Measurements from ENCODE around the gene PKIB.
A peak's percentile ranks its signal among the peaks of the same experiment; 100 is the strongest.
"Not testable (repeated sequence)": the region's sequence is repeated elsewhere in the genome, so short reads cannot be mapped to it uniquely, and the experiment has no call there.

The PKIB gene

DNA sequence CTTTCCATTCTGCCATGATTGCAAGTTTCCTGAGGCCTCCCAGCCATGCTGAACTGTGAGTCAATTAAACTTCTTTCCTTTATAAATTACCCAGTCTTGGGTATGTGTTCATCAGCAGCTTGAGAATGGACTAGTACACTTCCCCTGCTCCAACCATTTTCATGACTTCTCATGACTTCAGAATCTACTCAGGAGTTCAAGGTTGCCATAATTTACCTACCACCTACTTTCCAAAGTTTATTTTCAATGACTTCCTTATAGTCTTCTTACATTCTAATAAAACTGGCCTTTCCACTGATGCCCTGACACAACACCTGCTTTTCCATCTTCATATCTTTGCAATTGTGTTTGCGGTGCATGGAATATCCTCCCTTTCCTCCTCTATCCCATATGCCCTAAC lies 31.2 kb upstream of the PKIB start:
- H3K4me1 ChIP-seq (ENCODE audit: control insufficient read depth in 2 of 2, insufficient read depth in 2 of 2, low read length in 2 of 2), result no peaks in the 10 kb centered on the region
- H3K9me3 ChIP-seq (ENCODE audit: control insufficient read depth in 2 of 2, low read length in 2 of 2), result peaks cover 0 to 3% of the 10 kb centered on the region in 2 donors

DNA sequence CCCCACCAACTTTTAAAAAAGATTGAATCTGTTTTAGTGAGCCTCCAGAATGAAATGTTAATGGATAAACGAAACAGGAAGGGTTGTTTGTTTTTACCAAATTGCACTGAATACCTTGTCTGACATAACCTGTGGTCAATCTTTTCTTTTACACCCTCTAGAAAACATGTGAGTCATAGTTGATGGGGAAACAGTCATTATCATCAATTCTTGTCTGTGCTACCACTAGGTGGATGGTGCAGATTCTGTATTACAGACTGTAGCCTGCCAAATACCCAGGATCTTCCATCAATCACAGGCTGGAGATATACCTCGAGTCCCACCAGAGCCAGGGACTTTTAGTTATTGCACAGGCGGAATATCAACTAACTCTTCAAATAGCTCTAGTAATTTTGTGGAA lies 29.5 kb upstream of the PKIB start:
- H3K36me3 ChIP-seq (ENCODE audit: control insufficient read depth in 2 of 2, insufficient read depth in 2 of 2, low read length in 2 of 2), result no peaks in the 10 kb centered on the region
- no peak overlapping the region for H3K4me3 ChIP-seq (ENCODE audit: low read length in 2 of 2)
- H3K9me3 ChIP-seq (ENCODE audit: control insufficient read depth in 2 of 2, low read length in 2 of 2), result peaks cover 0 to 3% of the 10 kb centered on the region in 2 donors
- H3K4me1 ChIP-seq (ENCODE audit: control insufficient read depth in 2 of 2, insufficient read depth in 2 of 2, low read length in 2 of 2), result no peaks in the 10 kb centered on the region
- no peak overlapping the region for H3K9ac ChIP-seq (ENCODE audit: low read depth in 1 of 2, low read length in 2 of 2)
- H3K27me3 ChIP-seq (ENCODE audit: control insufficient read depth in 2 of 2, insufficient read depth in 2 of 2, low read length in 2 of 2), result no peaks in the 10 kb centered on the region
- no peak overlapping the region for H3K27ac ChIP-seq (ENCODE audit: low read depth in 2 of 2, low read length in 2 of 2)

More for the DNA sequence above, 31.2 kb upstream of the PKIB start:
- Histone ChIP-seq H3K27me3 (ENCODE audit: control insufficient read depth in 2 of 2, insufficient read depth in 2 of 2, low read length in 2 of 2) (no peaks in the 10 kb centered on the region), H3K9ac (ENCODE audit: low read depth in 1 of 2, low read length in 2 of 2) (no peak overlapping the region), H3K4me3 (ENCODE audit: low read length in 2 of 2) (no peak overlapping the region), H3K27ac (ENCODE audit: low read depth in 2 of 2, low read length in 2 of 2) (peak overlapping the region; percentile 58 to 65), H3K36me3 (ENCODE audit: control insufficient read depth in 2 of 2, insufficient read depth in 2 of 2, low read length in 2 of 2) (no peaks in the 10 kb centered on the region)

DNA sequence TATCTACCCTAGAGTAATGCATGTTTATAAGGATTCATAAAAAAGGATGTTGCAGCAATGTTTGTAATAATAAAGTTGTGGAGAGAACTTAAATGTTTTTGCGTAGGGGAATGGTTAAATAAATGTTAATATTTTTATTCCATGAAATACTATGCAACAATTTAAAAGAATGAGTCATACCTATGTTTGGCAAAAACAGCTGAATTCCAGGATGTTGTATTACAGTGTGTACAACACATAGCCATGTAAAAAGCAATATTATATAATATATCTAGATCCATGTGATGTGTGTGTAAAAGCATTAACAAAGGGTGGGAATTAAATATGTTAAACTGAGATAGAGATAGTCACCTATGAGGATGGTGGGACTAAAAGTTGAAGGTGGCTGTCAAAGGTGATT lies 21.1 kb upstream of the PKIB start:
- Histone ChIP-seq H3K27ac (ENCODE audit: low read depth in 2 of 2, low read length in 2 of 2) (no peak overlapping the region), H3K9ac (ENCODE audit: low read depth in 1 of 2, low read length in 2 of 2) (no peak overlapping the region), H3K9me3 (ENCODE audit: control insufficient read depth in 2 of 2, low read length in 2 of 2) (no peaks in the 10 kb centered on the region), H3K36me3 (ENCODE audit: control insufficient read depth in 2 of 2, insufficient read depth in 2 of 2, low read length in 2 of 2) (no peaks in the 10 kb centered on the region), H3K4me1 (ENCODE audit: control insufficient read depth in 2 of 2, insufficient read depth in 2 of 2, low read length in 2 of 2) (no peaks in the 10 kb centered on the region), H3K4me3 (ENCODE audit: low read length in 2 of 2) (no peak overlapping the region), H3K27me3 (ENCODE audit: control insufficient read depth in 2 of 2, insufficient read depth in 2 of 2, low read length in 2 of 2) (no peaks in the 10 kb centered on the region)

DNA sequence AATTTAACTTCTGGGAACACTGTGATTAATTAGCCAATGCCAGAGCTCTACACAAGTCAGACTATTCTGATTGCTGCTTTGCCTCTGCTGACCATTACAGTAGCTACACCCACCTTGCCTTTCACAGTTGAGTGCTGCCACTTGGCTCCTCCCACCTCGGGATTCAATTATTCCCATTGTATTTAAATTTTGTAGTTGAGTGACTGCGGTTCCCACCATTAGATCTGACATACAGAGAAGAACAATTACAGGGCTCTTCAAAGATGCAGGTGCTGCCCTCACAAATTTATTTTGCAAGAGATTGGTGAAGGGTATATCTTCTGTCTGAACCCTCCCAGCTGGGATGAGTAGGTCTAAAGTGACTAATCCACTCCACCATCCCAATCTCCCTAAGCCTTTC lies 11.9 kb upstream of the PKIB start:
- H3K4me1 ChIP-seq (ENCODE audit: control insufficient read depth in 2 of 2, insufficient read depth in 2 of 2, low read length in 2 of 2); H3K27ac ChIP-seq (ENCODE audit: low read depth in 2 of 2, low read length in 2 of 2); H3K9ac ChIP-seq (ENCODE audit: low read depth in 1 of 2, low read length in 2 of 2); H3K4me3 ChIP-seq (ENCODE audit: low read length in 2 of 2); H3K9me3 ChIP-seq (ENCODE audit: control insufficient read depth in 2 of 2, low read length in 2 of 2); H3K36me3 ChIP-seq (ENCODE audit: control insufficient read depth in 2 of 2, insufficient read depth in 2 of 2, low read length in 2 of 2); H3K27me3 ChIP-seq (ENCODE audit: control insufficient read depth in 2 of 2, insufficient read depth in 2 of 2, low read length in 2 of 2): not testable (repeated sequence)

DNA sequence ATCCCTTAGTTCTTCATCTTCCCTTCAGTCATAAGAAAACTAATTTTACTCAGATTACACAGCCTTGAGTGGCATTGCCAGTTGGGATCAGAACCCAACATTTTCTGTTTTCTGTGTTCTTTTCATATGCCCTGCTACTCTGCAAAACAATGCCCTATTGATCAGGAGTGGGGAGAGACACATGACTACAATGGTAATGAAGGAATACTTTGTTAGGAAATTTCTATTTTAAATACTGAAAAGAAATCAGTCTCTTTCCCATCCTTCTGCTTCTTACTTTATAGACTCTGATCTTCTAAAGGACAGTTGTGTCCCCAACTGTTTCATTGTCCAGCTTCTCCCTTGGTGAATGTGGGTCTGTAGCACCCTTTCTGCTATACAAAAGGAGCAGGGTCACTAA lies 5.5 kb upstream of the PKIB start:
- H3K36me3 ChIP-seq (ENCODE audit: control insufficient read depth in 2 of 2, insufficient read depth in 2 of 2, low read length in 2 of 2), result no peaks in the 10 kb centered on the region
- H3K27ac ChIP-seq (ENCODE audit: low read depth in 2 of 2, low read length in 2 of 2), result no peak overlapping the region
- H3K4me1 ChIP-seq (ENCODE audit: control insufficient read depth in 2 of 2, insufficient read depth in 2 of 2, low read length in 2 of 2), result no peaks in the 10 kb centered on the region
- H3K9me3 ChIP-seq (ENCODE audit: control insufficient read depth in 2 of 2, low read length in 2 of 2), result no peaks in the 10 kb centered on the region
- no peaks in the 10 kb centered on the region for H3K27me3 ChIP-seq (ENCODE audit: control insufficient read depth in 2 of 2, insufficient read depth in 2 of 2, low read length in 2 of 2)
- no peak overlapping the region for H3K9ac ChIP-seq (ENCODE audit: low read depth in 1 of 2, low read length in 2 of 2)
- no peak overlapping the region for H3K4me3 ChIP-seq (ENCODE audit: low read length in 2 of 2)

DNA sequence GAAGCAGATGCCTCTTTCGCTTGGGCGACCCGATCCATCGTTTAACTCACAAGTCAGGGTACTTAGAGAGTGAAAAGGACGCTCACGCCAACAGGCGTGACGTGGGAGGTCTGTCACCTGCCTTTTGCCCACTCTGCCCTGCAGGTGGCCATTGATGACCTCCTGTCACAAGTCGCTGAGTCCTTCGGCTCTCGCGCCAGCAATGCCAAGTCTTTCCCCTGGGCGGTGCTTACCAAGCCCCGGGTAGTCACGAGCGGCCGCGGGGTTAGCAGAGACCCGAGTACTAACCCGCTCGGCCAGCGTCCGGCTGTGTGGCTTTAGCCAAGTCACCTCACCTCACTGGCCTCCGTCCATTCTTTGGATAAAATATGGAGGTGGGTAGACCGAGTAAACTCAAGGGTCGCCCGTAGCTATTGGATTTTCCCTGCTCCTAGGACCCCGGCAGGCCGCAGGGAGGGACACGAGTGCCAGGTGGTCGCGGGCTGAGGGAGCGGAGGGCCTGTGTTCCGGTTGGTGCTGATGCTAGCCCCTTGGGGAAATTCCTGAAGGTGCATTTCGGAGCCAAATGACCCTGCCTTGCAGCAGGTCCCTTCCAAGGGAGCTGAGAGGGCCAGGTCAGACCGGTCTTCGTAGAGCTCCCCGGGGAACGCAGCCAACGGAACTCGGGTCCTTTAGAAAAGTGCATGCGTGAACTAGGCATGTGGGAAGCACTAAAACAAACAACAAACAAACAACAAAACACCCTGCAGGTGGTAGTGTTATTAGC lies 668 bp downstream of the PKIB start:
- Histone ChIP-seq H3K27me3 (ENCODE audit: control insufficient read depth in 2 of 2, insufficient read depth in 2 of 2, low read length in 2 of 2) (no peaks in the 10 kb centered on the region), H3K4me3 (ENCODE audit: low read length in 2 of 2) (peak overlapping the region; percentile 87 to 95), H3K27ac (ENCODE audit: low read depth in 2 of 2, low read length in 2 of 2) (peak overlapping the region; percentile 94 to 98), H3K4me1 (ENCODE audit: control insufficient read depth in 2 of 2, insufficient read depth in 2 of 2, low read length in 2 of 2) (peaks cover 0 to 8% of the 10 kb centered on the region in 2 donors), H3K36me3 (ENCODE audit: control insufficient read depth in 2 of 2, insufficient read depth in 2 of 2, low read length in 2 of 2) (no peaks in the 10 kb centered on the region), H3K9me3 (ENCODE audit: control insufficient read depth in 2 of 2, low read length in 2 of 2) (no peaks in the 10 kb centered on the region), H3K9ac (ENCODE audit: low read depth in 1 of 2, low read length in 2 of 2) (peak overlapping the region; percentile 95 to 97)

DNA sequence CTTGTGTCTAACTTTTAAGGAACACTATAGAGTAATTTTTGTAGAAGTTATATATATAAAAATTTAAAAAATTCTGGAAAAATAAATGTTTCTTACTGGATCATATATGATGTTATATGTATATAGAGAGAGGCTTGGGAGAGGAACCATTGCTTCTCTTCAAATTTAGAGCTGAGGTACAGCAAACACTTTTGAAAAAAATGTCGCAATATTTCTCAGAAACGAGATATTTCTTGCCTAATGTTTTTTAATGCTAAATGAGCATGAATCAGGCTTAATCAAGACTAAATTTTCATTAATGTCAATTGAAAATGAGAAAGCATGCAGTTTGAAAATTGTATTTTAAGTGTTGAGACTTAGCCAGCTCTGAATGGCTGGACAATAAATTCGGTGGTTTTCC lies 2.6 kb downstream of the PKIB start:
- no peaks in the 10 kb centered on the region for H3K27me3 ChIP-seq (ENCODE audit: control insufficient read depth in 2 of 2, insufficient read depth in 2 of 2, low read length in 2 of 2)
- peaks cover 0 to 8% of the 10 kb centered on the region in 2 donors for H3K4me1 ChIP-seq (ENCODE audit: control insufficient read depth in 2 of 2, insufficient read depth in 2 of 2, low read length in 2 of 2)
- no peaks in the 10 kb centered on the region for H3K36me3 ChIP-seq (ENCODE audit: control insufficient read depth in 2 of 2, insufficient read depth in 2 of 2, low read length in 2 of 2)
- no peak overlapping the region for H3K4me3 ChIP-seq (ENCODE audit: low read length in 2 of 2)
- H3K9me3 ChIP-seq (ENCODE audit: control insufficient read depth in 2 of 2, low read length in 2 of 2), result no peaks in the 10 kb centered on the region
- no peak overlapping the region for H3K9ac ChIP-seq (ENCODE audit: low read depth in 1 of 2, low read length in 2 of 2)
- no peak overlapping the region for H3K27ac ChIP-seq (ENCODE audit: low read depth in 2 of 2, low read length in 2 of 2)

DNA sequence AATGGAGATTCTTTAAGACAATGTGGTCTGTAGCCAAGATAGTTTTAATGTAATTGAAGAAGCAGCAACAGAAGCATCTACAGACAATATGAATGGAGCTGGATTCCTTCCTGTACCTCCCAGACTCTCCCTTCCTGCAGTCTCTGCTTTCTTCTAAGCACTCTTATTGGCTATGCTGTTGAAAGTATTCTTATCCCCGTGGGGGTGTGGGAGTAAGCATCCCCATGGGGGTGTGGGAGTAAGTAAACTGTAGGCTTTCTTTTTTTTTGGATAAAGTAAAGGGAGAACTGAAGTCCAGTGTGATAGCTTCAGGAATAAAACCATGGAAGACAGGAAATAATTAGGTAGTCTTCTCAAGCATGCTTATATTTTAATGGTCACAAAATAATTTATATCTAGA lies 4.1 kb downstream of the PKIB start:
- peaks cover 0 to 8% of the 10 kb centered on the region in 2 donors for H3K4me1 ChIP-seq (ENCODE audit: control insufficient read depth in 2 of 2, insufficient read depth in 2 of 2, low read length in 2 of 2)
- no peak overlapping the region for H3K9ac ChIP-seq (ENCODE audit: low read depth in 1 of 2, low read length in 2 of 2)
- no peak overlapping the region for H3K27ac ChIP-seq (ENCODE audit: low read depth in 2 of 2, low read length in 2 of 2)
- no peak overlapping the region for H3K4me3 ChIP-seq (ENCODE audit: low read length in 2 of 2)
- no peaks in the 10 kb centered on the region for H3K36me3 ChIP-seq (ENCODE audit: control insufficient read depth in 2 of 2, insufficient read depth in 2 of 2, low read length in 2 of 2)
- H3K9me3 ChIP-seq (ENCODE audit: control insufficient read depth in 2 of 2, low read length in 2 of 2), result no peaks in the 10 kb centered on the region
- H3K27me3 ChIP-seq (ENCODE audit: control insufficient read depth in 2 of 2, insufficient read depth in 2 of 2, low read length in 2 of 2), result no peaks in the 10 kb centered on the region

DNA sequence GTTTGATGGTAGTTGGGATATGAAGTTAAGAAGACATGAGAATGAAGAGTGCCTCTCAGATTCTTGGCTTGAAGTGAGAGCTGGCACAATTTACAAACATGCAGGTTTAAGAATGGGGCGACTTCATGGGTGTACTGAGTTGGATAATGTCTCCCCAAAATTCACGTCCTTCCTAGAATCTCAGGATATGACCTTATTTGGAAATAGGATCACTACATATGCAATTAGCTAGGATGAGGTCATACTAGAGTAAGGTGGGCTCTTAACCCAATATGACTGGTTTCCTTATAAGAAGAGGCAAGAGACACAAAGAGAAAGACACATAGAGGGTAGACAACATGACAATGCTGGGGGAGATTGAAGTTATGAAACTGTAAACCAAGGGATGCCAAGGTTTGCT lies 5.2 kb downstream of the PKIB start:
- no peaks in the 10 kb centered on the region for H3K27me3 ChIP-seq (ENCODE audit: control insufficient read depth in 2 of 2, insufficient read depth in 2 of 2, low read length in 2 of 2)
- H3K4me3 ChIP-seq (ENCODE audit: low read length in 2 of 2), result no peak overlapping the region
- H3K27ac ChIP-seq (ENCODE audit: low read depth in 2 of 2, low read length in 2 of 2), result no peak overlapping the region
- H3K36me3 ChIP-seq (ENCODE audit: control insufficient read depth in 2 of 2, insufficient read depth in 2 of 2, low read length in 2 of 2), result no peaks in the 10 kb centered on the region
- peaks cover 0 to 8% of the 10 kb centered on the region in 2 donors for H3K4me1 ChIP-seq (ENCODE audit: control insufficient read depth in 2 of 2, insufficient read depth in 2 of 2, low read length in 2 of 2)
- H3K9ac ChIP-seq (ENCODE audit: low read depth in 1 of 2, low read length in 2 of 2), result no peak overlapping the region
- no peaks in the 10 kb centered on the region for H3K9me3 ChIP-seq (ENCODE audit: control insufficient read depth in 2 of 2, low read length in 2 of 2)

DNA sequence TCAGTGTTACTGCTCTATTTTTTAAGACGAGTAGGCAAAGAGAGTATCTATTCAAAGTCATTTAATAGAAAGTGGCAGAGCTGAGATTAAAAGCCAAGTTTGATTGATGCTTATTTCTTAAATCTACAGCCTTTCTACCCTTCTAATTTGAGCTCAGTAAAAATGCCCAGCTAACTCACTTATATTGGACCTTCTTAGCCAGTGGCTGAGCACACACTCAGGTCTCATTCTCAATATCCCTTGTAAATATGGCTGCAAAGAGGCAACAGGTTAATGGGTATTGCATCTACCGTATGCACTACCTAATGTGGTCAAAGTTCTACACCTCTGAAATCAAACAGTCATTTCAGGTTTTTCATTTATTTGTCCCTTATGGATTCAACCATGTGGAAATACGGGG lies 6.7 kb downstream of the PKIB start:
- Histone ChIP-seq H3K9ac (ENCODE audit: low read depth in 1 of 2, low read length in 2 of 2) (no peak overlapping the region), H3K4me3 (ENCODE audit: low read length in 2 of 2) (no peak overlapping the region)

More for the DNA sequence above, 6.7 kb downstream of the PKIB start:
- no peaks in the 10 kb centered on the region for H3K27me3 ChIP-seq (ENCODE audit: control insufficient read depth in 2 of 2, insufficient read depth in 2 of 2, low read length in 2 of 2)
- H3K36me3 ChIP-seq (ENCODE audit: control insufficient read depth in 2 of 2, insufficient read depth in 2 of 2, low read length in 2 of 2), result no peaks in the 10 kb centered on the region
- H3K4me1 ChIP-seq (ENCODE audit: control insufficient read depth in 2 of 2, insufficient read depth in 2 of 2, low read length in 2 of 2), result no peaks in the 10 kb centered on the region
- no peaks in the 10 kb centered on the region for H3K9me3 ChIP-seq (ENCODE audit: control insufficient read depth in 2 of 2, low read length in 2 of 2)
- H3K27ac ChIP-seq (ENCODE audit: low read depth in 2 of 2, low read length in 2 of 2), result no peak overlapping the region
